HG02623 (cell line): Measurements from ENCODE around the gene EIF4A3.

Source experiments
- ATAC-seq: cut with Tn5 transposase; IDR thresholded peaks from one replicate; pipeline ENCODE4 v1.9.1; 2021; ENCODE audit warnings: moderate library complexity; ENCODE audit not compliant: unreplicated experiment

Gene EIF4A3

GRCh38 chr17:80138856-80139426 is 8.0 kb downstream of the EIF4A3 start:
- no peak for ATAC-seq

GRCh38 chr17:80137131-80137530 is 9.8 kb downstream of the EIF4A3 start:
- no peak for ATAC-seq

- ATAC-seq = no peak
These were observed 13.3 kb downstream of the EIF4A3 start for GRCh38 chr17:80133626-80133970.

GRCh38 chr17:80132906-80133625 is 13.9 kb downstream of the EIF4A3 start:
- no peak for ATAC-seq

GRCh38 chr17:80130992-80131391 is 15.9 kb downstream of the EIF4A3 start:
- no peak for ATAC-seq

GRCh38 chr17:80129006-80129565 is 17.8 kb downstream of the EIF4A3 start:
- ATAC-seq = no peak

GRCh38 chr17:80126449-80126715 is 20.5 kb downstream of the EIF4A3 start:
- no peak for ATAC-seq

GRCh38 chr17:80125656-80126448 is 21.1 kb downstream of the EIF4A3 start:
- ATAC-seq = no peak

GRCh38 chr17:80124351-80124981 is 22.5 kb downstream of the EIF4A3 start:
- no peak for ATAC-seq

GRCh38 chr17:80123791-80124190 is 23.1 kb downstream of the EIF4A3 start:
- ATAC-seq = no peak

- ATAC-seq = no peak
These were observed 23.9 kb downstream of the EIF4A3 start for GRCh38 chr17:80122926-80123505.

GRCh38 chr17:80122026-80122575 is 24.8 kb downstream of the EIF4A3 start:
- no peak for ATAC-seq

GRCh38 chr17:80119839-80120238 is 27.1 kb downstream of the EIF4A3 start:
- no peak for ATAC-seq

- no peak for ATAC-seq
These were observed 27.6 kb downstream of the EIF4A3 start for GRCh38 chr17:80119271-80119791.

- no peak for ATAC-seq
These were observed 28.2 kb downstream of the EIF4A3 start for GRCh38 chr17:80118601-80119270.

- no peak for ATAC-seq
These were observed 29.2 kb downstream of the EIF4A3 start for GRCh38 chr17:80117491-80118401.

- no peak for ATAC-seq
These were observed 30.0 kb downstream of the EIF4A3 start for GRCh38 chr17:80116921-80117380.

- ATAC-seq = no peak
These were observed 30.5 kb downstream of the EIF4A3 start for GRCh38 chr17:80116276-80116920.
